Muscle layer of colon (tissue), 2 donors: ENCODE data around the gene RADIL.
A peak's percentile ranks its signal among the peaks of the same experiment; 100 is the strongest.

Experiments used
- H3K27ac ChIP-seq: one replicate; pipeline ENCODE4 v1.7.0; 2013; ENCODE audit warnings: low read depth, mild to moderate bottlenecking, low read length, moderate library complexity
- H3K27me3 ChIP-seq, 2 donors: one replicate each; pipeline ENCODE4 v1.7.0; 2013; ENCODE audit warnings: low read length in 2 of 2, mild to moderate bottlenecking in 2 of 2; ENCODE audit not compliant: insufficient read depth in 2 of 2, control insufficient read depth in 1 of 2
- H3K36me3 ChIP-seq: one replicate; pipeline ENCODE4 v1.7.0; 2013; ENCODE audit warnings: mild to moderate bottlenecking, low read length; ENCODE audit not compliant: insufficient read depth
- H3K4me1 ChIP-seq: one replicate; pipeline ENCODE4 v1.7.0; 2013; ENCODE audit warnings: mild to moderate bottlenecking, low read length; ENCODE audit not compliant: insufficient read depth
- H3K4me3 ChIP-seq, 2 donors: one replicate each; pipeline ENCODE4 v1.7.0; 2013; ENCODE audit warnings: low read length in 2 of 2, low read depth in 1 of 2, mild to moderate bottlenecking in 1 of 2, moderate library complexity in 1 of 2
- H3K9ac ChIP-seq: one replicate; pipeline ENCODE4 v1.7.0; 2013; ENCODE audit warnings: low read length
- H3K9me3 ChIP-seq: one replicate; pipeline ENCODE4 v1.7.0; 2013; ENCODE audit warnings: mild to moderate bottlenecking, low read length
- donor health status: abdominal sarcoma.
- donor health status: Adenocarcinoma of cecum.

Gene RADIL, protein sequence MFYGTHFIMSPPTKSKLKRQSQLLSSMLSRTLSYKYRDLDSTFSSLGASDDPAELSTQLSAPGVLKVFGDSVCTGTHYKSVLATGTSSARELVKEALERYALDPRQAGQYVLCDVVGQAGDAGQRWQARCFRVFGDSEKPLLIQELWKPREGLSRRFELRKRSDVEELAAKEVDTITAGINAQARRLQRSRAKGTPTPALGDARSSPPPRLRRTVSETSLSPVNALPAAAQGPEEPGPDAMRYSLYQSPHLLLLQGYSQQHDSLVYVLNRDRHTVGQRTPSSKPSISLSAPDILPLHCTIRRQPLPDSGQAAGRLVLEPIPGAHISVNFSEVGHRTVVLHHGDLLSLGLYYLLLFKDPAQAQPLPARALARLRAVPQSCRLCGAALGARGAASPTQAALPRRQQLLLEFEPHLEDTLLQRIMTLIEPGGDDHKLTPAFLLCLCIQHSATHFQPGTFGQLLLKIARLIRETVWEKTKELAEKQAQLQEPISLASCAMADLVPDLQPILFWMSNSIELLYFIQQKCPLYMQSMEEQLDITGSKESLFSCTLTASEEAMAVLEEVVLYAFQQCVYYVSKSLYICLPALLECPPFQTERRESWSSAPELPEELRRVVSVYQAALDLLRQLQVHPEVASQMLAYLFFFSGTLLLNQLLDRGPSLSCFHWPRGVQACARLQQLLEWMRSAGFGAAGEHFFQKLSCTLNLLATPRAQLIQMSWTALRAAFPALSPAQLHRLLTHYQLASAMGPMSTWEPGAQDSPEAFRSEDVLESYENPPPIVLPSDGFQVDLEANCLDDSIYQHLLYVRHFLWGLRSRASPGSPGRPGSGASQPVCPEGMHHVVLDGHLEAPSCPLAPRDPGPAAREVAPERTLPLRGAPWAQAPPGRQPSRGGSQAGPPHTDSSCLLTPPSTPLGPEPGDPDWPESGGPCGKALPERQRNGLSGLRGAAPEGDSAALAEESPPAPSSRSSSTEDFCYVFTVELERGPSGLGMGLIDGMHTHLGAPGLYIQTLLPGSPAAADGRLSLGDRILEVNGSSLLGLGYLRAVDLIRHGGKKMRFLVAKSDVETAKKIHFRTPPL

DNA sequence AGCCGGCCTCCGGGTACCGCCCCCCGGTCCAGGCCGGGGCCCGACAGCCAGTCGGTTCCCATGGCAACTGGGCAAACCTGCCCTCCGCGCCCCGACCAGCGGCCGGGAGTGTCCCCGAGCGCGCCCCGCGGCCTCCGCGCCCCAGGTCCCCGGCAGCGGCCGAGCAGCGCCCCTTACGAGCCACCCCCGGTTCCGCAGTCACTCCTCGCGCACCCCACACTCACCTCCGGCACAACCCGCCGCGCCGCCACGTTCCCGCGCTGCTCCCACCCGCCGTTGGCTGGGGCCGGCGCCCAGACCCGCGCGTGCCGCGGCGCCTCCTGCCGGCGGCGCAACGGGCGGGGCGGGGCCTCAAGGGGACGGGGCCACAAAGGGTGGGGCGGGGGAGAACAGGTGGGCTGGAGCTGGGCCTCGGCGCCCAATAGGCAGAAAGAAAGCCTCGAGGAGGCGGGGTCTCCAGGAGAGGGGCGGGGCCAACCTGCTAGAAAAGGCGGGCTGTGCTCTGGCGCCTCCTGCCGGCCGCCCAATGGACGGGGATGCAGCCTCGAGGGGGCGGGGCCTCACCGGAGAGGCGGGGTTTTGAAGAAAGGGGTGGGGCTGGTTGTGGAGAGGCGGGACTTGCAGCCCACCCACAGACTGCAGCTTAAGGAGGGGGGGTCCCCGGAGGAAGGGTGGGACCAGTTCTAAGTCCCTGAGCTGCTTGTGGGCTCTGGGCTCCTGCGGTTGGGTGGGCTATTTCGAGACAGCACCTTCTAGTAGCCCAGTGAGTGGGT lies at the start of gene RADIL:
Gene RADIL (minus strand): TSS at position 345 of the 773 bp plus-strand sequence. CDS start 5,577 bp downstream, outside the sequence.
- peaks cover 0 to 14% of the 10 kb centered on the region in 2 donors for H3K27me3 ChIP-seq
- H3K4me1 ChIP-seq = peaks cover 4% of the 10 kb centered on the region
- peak within 1 kb of the TSS in 1 of 2 donors; percentile 64 for H3K4me3 ChIP-seq
- H3K36me3 ChIP-seq = no peaks in the 10 kb centered on the region
- H3K9ac ChIP-seq = no peak within 1 kb of the TSS
- no peaks in the 10 kb centered on the region for H3K9me3 ChIP-seq
- H3K27ac ChIP-seq = peak within 1 kb of the TSS; percentile 54

DNA sequence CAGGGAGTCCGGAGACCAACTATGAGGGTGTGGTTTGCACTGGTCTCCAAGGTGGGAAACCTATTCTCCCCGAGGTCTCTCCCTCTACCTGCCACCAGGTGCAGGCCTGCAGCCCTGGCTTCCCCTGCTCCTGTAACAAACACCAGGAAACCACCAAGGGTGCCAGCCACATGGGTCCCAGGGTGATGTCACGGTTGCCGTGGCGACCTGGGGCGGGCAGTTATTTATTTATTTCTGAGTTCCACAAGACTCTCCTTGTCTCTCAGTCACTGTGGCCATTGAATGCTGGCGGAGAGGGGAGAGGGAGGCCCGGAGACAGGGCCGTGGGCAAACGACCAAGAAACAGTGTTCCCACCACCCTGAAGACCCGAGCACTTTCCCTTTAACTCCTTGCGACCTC lies 48.4 kb upstream of the RADIL start:
- Histone ChIP-seq H3K36me3 (no peaks in the 10 kb centered on the region), H3K4me1 (no peaks in the 10 kb centered on the region), H3K9me3 (no peaks in the 10 kb centered on the region), H3K27ac (no peak overlapping the region), H3K4me3 (no peak overlapping the region), H3K9ac (no peak overlapping the region), H3K27me3 (peaks cover 0 to 5% of the 10 kb centered on the region in 2 donors)

DNA sequence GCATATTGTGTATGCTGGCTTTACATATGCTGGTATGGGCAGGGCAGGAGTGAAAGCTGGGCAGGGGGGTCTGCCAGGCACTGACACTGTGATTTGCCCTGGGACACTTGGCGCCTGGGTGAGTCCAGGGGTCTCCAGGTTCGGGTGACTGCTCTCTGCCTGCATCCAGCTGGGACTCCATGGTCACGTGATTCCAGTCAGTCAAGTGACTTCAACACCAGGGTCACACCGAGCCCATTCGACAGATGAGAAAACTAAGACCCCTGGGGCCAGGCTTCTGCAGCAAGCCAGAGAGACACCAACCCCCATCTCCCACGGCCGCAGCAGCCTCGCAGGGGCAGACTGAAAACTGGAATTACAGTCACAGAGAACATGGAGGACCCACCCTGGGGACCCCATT lies 45.5 kb upstream of the RADIL start:
- H3K27ac ChIP-seq = no peak overlapping the region
- H3K4me3 ChIP-seq = no peak overlapping the region
- H3K27me3 ChIP-seq = peaks cover 0 to 5% of the 10 kb centered on the region in 2 donors
- H3K9ac ChIP-seq = no peak overlapping the region
- H3K9me3 ChIP-seq = no peaks in the 10 kb centered on the region
- no peaks in the 10 kb centered on the region for H3K4me1 ChIP-seq
- no peaks in the 10 kb centered on the region for H3K36me3 ChIP-seq

DNA sequence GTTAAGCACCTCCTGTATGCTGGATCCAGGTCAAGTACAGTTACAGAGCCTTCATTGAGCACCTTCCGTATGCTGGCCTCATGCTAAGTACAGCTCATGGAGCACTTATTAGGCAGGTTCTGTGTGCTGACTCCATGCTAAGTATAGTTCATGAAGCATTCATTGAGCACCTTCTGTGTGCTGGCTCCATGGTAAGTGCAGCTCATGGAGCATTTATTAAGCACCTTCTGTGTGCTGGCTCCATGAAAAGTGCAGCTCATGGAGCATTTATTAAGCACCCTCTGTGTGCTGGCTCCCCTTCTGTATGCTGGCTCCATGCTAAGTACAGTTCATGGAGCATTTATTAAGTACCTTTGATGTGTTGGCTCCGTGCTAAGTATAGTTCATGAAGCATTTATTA lies 44.9 kb upstream of the RADIL start:
- H3K9me3 ChIP-seq = no peaks in the 10 kb centered on the region
- no peak overlapping the region for H3K9ac ChIP-seq
- no peak overlapping the region for H3K27ac ChIP-seq
- H3K4me3 ChIP-seq = no peak overlapping the region
- H3K4me1 ChIP-seq = no peaks in the 10 kb centered on the region
- peaks cover 0 to 5% of the 10 kb centered on the region in 2 donors for H3K27me3 ChIP-seq
- H3K36me3 ChIP-seq = no peaks in the 10 kb centered on the region

DNA sequence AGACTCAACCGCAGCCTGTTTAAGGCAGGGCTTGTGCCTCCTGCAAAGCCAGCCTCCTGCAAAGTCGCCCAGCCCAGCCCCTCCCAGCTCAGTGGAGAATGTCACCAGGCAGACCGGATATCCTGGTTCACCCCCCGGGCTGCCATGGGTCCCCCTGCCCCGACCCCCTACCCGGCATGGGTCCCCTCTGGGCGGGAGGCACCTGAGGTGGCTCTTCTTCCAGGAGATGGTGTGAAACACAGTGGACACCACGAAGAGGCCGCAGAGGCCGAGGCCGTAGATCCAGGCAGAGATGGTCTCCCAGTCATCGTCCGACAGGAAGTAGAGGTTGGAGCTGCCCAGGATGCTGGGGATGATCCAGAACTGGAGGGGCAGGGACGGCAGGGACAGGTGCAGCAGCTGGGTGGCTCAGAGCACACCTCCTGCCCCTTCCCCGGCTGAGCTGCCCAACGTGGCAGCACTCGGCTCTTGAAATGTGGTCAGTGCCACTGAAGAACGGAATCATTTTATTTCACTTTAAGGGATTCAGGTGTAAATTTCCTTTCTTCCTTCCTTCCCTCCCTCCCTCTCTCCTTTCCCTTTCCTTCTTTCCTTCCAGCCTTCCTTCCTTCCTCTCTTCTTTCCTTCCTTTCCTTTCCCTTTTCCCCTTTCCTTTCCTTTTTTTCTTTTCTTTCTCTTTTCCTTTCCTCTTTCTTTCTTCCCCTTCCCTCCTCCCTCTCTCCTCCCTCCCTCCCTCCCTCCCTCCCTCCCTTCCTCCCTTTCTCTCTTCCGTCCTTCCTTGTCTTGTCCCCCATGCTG lies 36.7 kb upstream of the RADIL start:
- no peaks in the 10 kb centered on the region for H3K9me3 ChIP-seq
- no peaks in the 10 kb centered on the region for H3K4me1 ChIP-seq
- H3K27me3 ChIP-seq = peaks cover 0 to 3% of the 10 kb centered on the region in 2 donors
- no peaks in the 10 kb centered on the region for H3K36me3 ChIP-seq
- no peak overlapping the region for H3K4me3 ChIP-seq
- no peak overlapping the region for H3K9ac ChIP-seq
- no peak overlapping the region for H3K27ac ChIP-seq

DNA sequence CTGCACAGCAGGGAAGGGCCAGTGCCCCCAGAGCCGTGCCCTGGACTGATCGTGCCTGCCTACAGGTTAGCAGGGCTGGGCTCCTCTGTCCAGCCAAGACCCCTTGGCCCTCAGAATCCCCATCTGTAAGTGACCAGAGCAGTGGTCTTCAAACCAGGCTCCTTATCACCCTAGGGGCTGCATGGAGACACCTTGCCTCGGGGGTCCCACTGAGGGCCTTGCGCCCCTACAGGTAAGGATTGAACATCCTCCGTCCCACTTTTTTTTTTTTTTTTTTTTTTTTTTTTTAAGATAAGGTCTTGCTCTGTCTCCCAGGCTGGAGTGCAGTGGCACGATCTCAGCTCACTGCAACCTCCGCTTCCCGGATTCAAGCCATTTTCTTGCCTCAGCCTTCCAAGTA lies 32.6 kb upstream of the RADIL start:
- peaks cover 0 to 3% of the 10 kb centered on the region in 2 donors for H3K27me3 ChIP-seq
- no peak overlapping the region for H3K9ac ChIP-seq
- H3K36me3 ChIP-seq = no peaks in the 10 kb centered on the region
- no peaks in the 10 kb centered on the region for H3K4me1 ChIP-seq
- no peaks in the 10 kb centered on the region for H3K9me3 ChIP-seq
- H3K27ac ChIP-seq = no peak overlapping the region
- no peak overlapping the region for H3K4me3 ChIP-seq

DNA sequence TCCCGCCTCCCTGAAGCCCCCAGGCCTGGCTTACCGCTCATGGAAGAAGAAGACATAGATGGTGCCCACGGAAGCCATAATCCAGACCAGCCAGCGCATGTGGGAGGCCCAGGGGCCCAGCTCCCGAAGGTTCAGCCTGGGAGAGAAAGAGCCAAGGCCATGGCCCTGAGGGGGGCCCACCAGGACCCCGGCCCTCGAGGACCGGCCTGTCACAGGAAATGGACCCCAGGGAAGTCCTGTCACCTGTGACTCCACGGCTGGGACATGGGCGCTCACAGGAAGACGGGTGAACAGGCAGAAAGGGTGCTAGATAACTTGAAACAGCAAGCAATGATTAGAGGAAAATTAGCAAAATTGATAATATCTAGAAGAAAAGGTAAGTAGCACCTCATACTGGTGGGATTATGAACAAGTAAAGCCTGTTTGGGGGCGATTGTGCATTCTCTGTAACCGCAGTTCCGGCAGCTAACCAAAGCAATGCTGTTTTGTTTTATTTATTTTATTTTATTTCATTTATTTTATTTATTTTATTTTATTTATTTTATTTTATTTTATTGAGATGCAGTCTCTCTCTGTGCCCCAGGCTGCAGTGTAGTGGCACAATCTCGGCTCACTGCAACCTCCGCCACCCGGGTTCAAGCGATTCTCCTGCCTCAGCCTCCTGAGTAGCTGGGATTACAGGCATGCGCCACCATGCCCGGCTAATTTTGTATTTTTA lies 27.8 kb upstream of the RADIL start:
- no peaks in the 10 kb centered on the region for H3K9me3 ChIP-seq
- H3K27ac ChIP-seq = no peak overlapping the region
- H3K4me3 ChIP-seq = no peak overlapping the region
- no peaks in the 10 kb centered on the region for H3K27me3 ChIP-seq
- H3K4me1 ChIP-seq = no peaks in the 10 kb centered on the region
- H3K36me3 ChIP-seq = no peaks in the 10 kb centered on the region
- H3K9ac ChIP-seq = no peak overlapping the region

DNA sequence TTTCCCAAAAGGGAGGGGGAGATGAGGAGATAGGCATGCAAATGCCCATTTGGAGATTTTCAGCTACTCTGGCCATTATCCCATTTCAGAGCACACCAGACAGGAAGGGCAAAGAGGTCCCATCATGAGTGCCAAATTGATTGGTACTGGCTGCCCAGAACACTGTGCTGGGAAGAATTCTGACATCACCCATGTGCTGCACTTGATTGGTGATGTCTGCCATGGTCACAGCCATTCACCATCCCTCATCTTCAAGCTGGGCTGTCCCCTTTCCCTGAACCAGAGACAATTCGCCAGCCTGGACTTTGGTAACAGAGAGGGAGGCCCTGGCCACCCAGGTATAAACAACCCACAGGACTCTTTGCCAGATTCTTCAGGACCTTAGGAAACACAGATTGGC lies 23.2 kb upstream of the RADIL start:
- H3K36me3 ChIP-seq = no peaks in the 10 kb centered on the region
- no peak overlapping the region for H3K27ac ChIP-seq
- H3K27me3 ChIP-seq = peaks cover 0 to 7% of the 10 kb centered on the region in 2 donors
- no peak overlapping the region for H3K9ac ChIP-seq
- H3K4me1 ChIP-seq = no peaks in the 10 kb centered on the region
- H3K9me3 ChIP-seq = no peaks in the 10 kb centered on the region
- no peak overlapping the region for H3K4me3 ChIP-seq

DNA sequence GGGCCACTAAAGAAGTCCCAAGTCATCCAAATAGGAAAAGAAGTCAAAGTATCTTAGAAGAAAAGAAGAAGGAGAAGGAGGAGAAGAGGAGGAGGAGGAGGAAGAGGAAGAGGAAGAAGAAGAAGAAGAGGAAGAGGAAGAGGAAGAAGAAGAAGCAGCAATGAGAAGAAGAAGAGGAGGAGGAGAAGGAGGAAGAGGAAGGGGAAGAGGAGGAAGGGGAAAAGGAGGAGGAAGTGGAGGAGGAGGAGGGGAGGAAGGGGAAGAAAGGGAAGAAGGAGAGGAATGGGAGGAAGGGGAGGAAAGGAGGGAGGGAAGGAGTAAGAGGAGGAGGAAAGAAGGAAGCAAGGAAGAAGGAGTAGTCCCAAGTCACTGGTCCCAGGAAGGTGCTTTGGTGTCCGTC lies 21.7 kb upstream of the RADIL start:
- H3K36me3 ChIP-seq = no peaks in the 10 kb centered on the region
- H3K9me3 ChIP-seq = no peaks in the 10 kb centered on the region
- H3K4me1 ChIP-seq = no peaks in the 10 kb centered on the region
- H3K27me3 ChIP-seq = peaks cover 0 to 7% of the 10 kb centered on the region in 2 donors
- no peak overlapping the region for H3K27ac ChIP-seq
- no peak overlapping the region for H3K4me3 ChIP-seq
- H3K9ac ChIP-seq = no peak overlapping the region

DNA sequence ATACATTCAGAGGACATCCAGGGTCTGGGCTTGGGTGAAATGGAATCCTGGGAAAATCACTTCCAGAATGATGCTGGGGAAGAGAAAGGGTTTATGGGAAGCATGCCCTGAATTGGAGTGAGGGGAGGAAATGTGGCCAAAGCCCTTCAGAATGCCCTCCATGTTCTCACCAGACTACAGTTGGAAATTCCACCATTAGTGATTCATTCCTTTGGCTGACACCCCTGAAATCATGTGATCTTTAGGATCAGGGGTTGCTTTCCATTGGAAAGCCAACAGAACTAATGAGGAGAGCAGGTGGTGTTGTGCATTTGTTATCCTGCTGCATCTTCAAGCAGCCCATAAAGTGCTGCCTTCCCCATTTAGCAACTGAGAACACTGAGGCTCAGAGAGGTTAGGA lies 20.8 kb upstream of the RADIL start:
- Histone ChIP-seq H3K9ac (no peak overlapping the region), H3K9me3 (no peaks in the 10 kb centered on the region)

More for the DNA sequence above, 20.8 kb upstream of the RADIL start:
- peaks cover 0 to 7% of the 10 kb centered on the region in 2 donors for H3K27me3 ChIP-seq
- H3K4me3 ChIP-seq = no peak overlapping the region
- no peaks in the 10 kb centered on the region for H3K4me1 ChIP-seq
- no peak overlapping the region for H3K27ac ChIP-seq
- no peaks in the 10 kb centered on the region for H3K36me3 ChIP-seq
